MM.1S (cell line): ENCODE measurements around the gene ANP32D.

Source experiments
- DNase-seq: peaks from one replicate; pipeline ENCODE4 v3.0.0-alpha.2; 2015
- H2AFZ ChIP-seq: fragments of 300-600 bp; sonication (generic); 2 replicates; pipeline ENCODE4 v1.6.0; 2016; ENCODE audit warnings: antibody characterized with exemption, low read length
- H3F3A ChIP-seq: fragments of 300-600 bp; sonication (generic); 2 replicates; pipeline ENCODE4 v1.6.1; 2016; ENCODE audit warnings: mild to moderate bottlenecking, antibody characterized with exemption, low read length, moderate library complexity, mixed read lengths; ENCODE audit not compliant: insufficient read depth
- H3K27ac ChIP-seq: fragments of 300-600 bp; sonication (generic); 2 replicates; pipeline ENCODE4 v1.5.1; 2016; ENCODE audit warnings: mild to moderate bottlenecking, low read length
- H3K27me3 ChIP-seq: fragments of 300-600 bp; sonication (generic); replicated peaks from 2 replicates; pipeline ENCODE4 v1.6.0; 2016; ENCODE audit warnings: low read length; ENCODE audit not compliant: insufficient read depth
- H3K36me3 ChIP-seq: fragments of 300-600 bp; sonication (generic); replicated peaks from 2 replicates; pipeline ENCODE4 v1.6.1; 2016; ENCODE audit warnings: mild to moderate bottlenecking, low read length, mixed read lengths; ENCODE audit not compliant: insufficient read depth
- H3K4me1 ChIP-seq: fragments of 300-600 bp; sonication (generic); 2 replicates; pipeline ENCODE4 v1.6.1; 2016; ENCODE audit warnings: low read length, mixed read lengths
- H3K4me2 ChIP-seq: fragments of 300-600 bp; sonication (generic); 2 replicates; pipeline ENCODE4 v1.6.0; 2016; ENCODE audit warnings: low read depth, low read length
- H3K4me3 ChIP-seq: fragments of 300-600 bp; sonication (generic); 2 replicates; pipeline ENCODE4 v1.5.1; 2016; ENCODE audit warnings: low read length, mixed read lengths
- H3K79me2 ChIP-seq: fragments of 300-600 bp; sonication (generic); 2 replicates; pipeline ENCODE4 v1.6.1; 2016; ENCODE audit warnings: mixed run types, low read length, mixed read lengths
- H3K9ac ChIP-seq: fragments of 300-600 bp; sonication (generic); 2 replicates; pipeline ENCODE4 v1.6.1; 2016; ENCODE audit warnings: low read length, mixed read lengths
- H3K9me2 ChIP-seq: fragments of 300-600 bp; sonication (generic); replicated peaks from 2 replicates; pipeline ENCODE4 v1.6.1; 2016; ENCODE audit warnings: mild to moderate bottlenecking, low read length, mixed read lengths; ENCODE audit not compliant: insufficient read depth
- H3K9me3 ChIP-seq: fragments of 300-600 bp; sonication (generic); replicated peaks from 2 replicates; pipeline ENCODE4 v1.6.1; 2016; ENCODE audit warnings: mild to moderate bottlenecking, low read length, mixed read lengths; ENCODE audit not compliant: insufficient read depth
- H4K20me1 ChIP-seq: fragments of 300-600 bp; sonication (generic); 2 replicates; pipeline ENCODE4 v1.6.1; 2016; ENCODE audit warnings: mild to moderate bottlenecking, low read length, moderate library complexity, mixed read lengths; ENCODE audit not compliant: insufficient read depth
- CTCF ChIP-seq: fragments of 300-600 bp; sonication (generic); IDR thresholded peaks from 2 replicates; pipeline ENCODE4 v1.5.1; 2016; ENCODE audit warnings: antibody characterized with exemption, low read length, mixed read lengths
- EZH2 ChIP-seq: fragments of 300-600 bp; sonication (generic); optimal IDR thresholded peaks from 2 replicates; pipeline ENCODE3; 2017; ENCODE audit warnings: low read depth, mild to moderate bottlenecking, antibody characterized with exemption, low read length, mixed read lengths
- EZH2phosphoT487 ChIP-seq: fragments of 300-600 bp; sonication (generic); IDR thresholded peaks from 2 replicates; pipeline ENCODE4 v1.6.1; 2018; ENCODE audit warnings: antibody characterized with exemption, low read length

ANP32D gene

GRCh38 chr12:48441069-48441468 lies 31.3 kb upstream of the ANP32D start:
- DNase-seq = no peak
- Histone ChIP-seq H3K36me3 (no peaks in the 10 kb centered on the region), H3K4me2 (no peak overlapping the region), H3K27me3 (no peaks in the 10 kb centered on the region), H3F3A (no peaks in the 10 kb centered on the region), H3K4me1 (no peaks in the 10 kb centered on the region), H4K20me1 (no peaks in the 10 kb centered on the region), H3K4me3 (no peak overlapping the region), H2AFZ (no peak overlapping the region), H3K9me2 (no peaks in the 10 kb centered on the region), H3K79me2 (no peaks in the 10 kb centered on the region), H3K9me3 (no peaks in the 10 kb centered on the region), H3K9ac (no peak overlapping the region), H3K27ac (no peak overlapping the region)
- TF ChIP-seq EZH2 (no peak), CTCF (no peak), EZH2phosphoT487 (no peak)

- Histone ChIP-seq H3K4me1 (no peaks in the 10 kb centered on the region), H3K4me2 (no peak overlapping the region), H3F3A (no peaks in the 10 kb centered on the region), H3K79me2 (no peaks in the 10 kb centered on the region), H3K9me2 (no peaks in the 10 kb centered on the region), H3K27me3 (no peaks in the 10 kb centered on the region), H4K20me1 (no peaks in the 10 kb centered on the region), H3K9ac (no peak overlapping the region), H2AFZ (no peak overlapping the region), H3K27ac (no peak overlapping the region), H3K36me3 (no peaks in the 10 kb centered on the region), H3K4me3 (no peak overlapping the region), H3K9me3 (no peaks in the 10 kb centered on the region)
- TF ChIP-seq CTCF = 0 out of 2 replicates have a peak, but pooled peaks have one; percentile 5
- no peak for TF ChIP-seq EZH2phosphoT487
- no peak for DNase-seq
Measured at GRCh38 chr12:48442179-48442847, 30.0 kb upstream of the ANP32D start.

- H3K9ac ChIP-seq = no peak overlapping the region
- H3K9me2 ChIP-seq = no peaks in the 10 kb centered on the region
- no peak for DNase-seq
- H3K4me2 ChIP-seq = no peak overlapping the region
- no peak overlapping the region for H3K4me3 ChIP-seq
- no peak overlapping the region for H2AFZ ChIP-seq
- H3K79me2 ChIP-seq = no peaks in the 10 kb centered on the region
- no peaks in the 10 kb centered on the region for H3K9me3 ChIP-seq
- no peaks in the 10 kb centered on the region for H3F3A ChIP-seq
- H3K27ac ChIP-seq = no peak overlapping the region
- no peaks in the 10 kb centered on the region for H3K36me3 ChIP-seq
- H4K20me1 ChIP-seq = no peaks in the 10 kb centered on the region
- H3K4me1 ChIP-seq = no peaks in the 10 kb centered on the region
- H3K27me3 ChIP-seq = no peaks in the 10 kb centered on the region
- no peak for TF ChIP-seq EZH2phosphoT487
- TF ChIP-seq CTCF = no peak
- no peak for TF ChIP-seq EZH2
Measured at GRCh38 chr12:48445538-48445937, 26.8 kb upstream of the ANP32D start.
